Measurements from ENCODE around the gene KCNG3. TPM values are rescaled to one million over a fixed set of nuclear protein-coding genes. Genes with fewer than 3 reads are reported as not detected.

Gene KCNG3
- total and polyA plus RNA-seq, 2 donors from 2014 or later, result 0.19 to 0.88 TPM

GRCh38 chr2:42494355-42495233, 812 bp upstream of the KCNG3 start:
- peaks cover 7% of the 10 kb centered on the region for H3K27me3 ChIP-seq (ENCODE audit: control insufficient read depth, insufficient read depth, low read length)

GRCh38 chr2:42492691-42493467, 903 bp downstream of the KCNG3 start:
- Histone ChIP-seq H3K9me3 (ENCODE audit: control insufficient read depth in 2 of 3, insufficient read depth in 1 of 3, low read length in 3 of 3) (no peaks in the 10 kb centered on the region), H3K36me3 (ENCODE audit: control insufficient read depth in 2 of 3, insufficient read depth in 3 of 3, low read length in 3 of 3) (no peaks in the 10 kb centered on the region), H3K27me3 (ENCODE audit: control insufficient read depth, insufficient read depth, low read length) (peaks cover 7% of the 10 kb centered on the region), H3K27ac (ENCODE audit: low read depth in 2 of 2, low read length in 2 of 2) (no peak overlapping the region), H3K4me1 (ENCODE audit: control insufficient read depth in 2 of 3, insufficient read depth in 2 of 3, low read depth in 1 of 3, low read length in 3 of 3) (no peaks in the 10 kb centered on the region), H3K9ac (ENCODE audit: low read length in 3 of 3) (no peak overlapping the region), H3K4me3 (ENCODE audit: low read length in 3 of 3) (peak overlapping the region in 2 of 3 donors; percentile 23 to 36)
- intact Hi-C loops (cut with DNase I), result no loop called here
- peak; percentile 53 to 74 (median 69) for DNase-seq
- TF ChIP-seq CTCF (IDR thresholded peaks at IDR 0.05; ENCODE audit: borderline replicate concordance, extremely low read depth, insufficient read depth), result no peak
- no peak for FAIRE-seq

More at GRCh38 chr2:42494355-42495233, 812 bp upstream of the KCNG3 start:
- no peak for FAIRE-seq
- Histone ChIP-seq H3K9me3 (ENCODE audit: control insufficient read depth in 2 of 3, insufficient read depth in 1 of 3, low read length in 3 of 3) (no peaks in the 10 kb centered on the region), H3K9ac (ENCODE audit: low read length in 3 of 3) (peak overlapping the region in 2 of 3 donors; percentile 22 to 32), H3K4me1 (ENCODE audit: control insufficient read depth in 2 of 3, insufficient read depth in 2 of 3, low read depth in 1 of 3, low read length in 3 of 3) (no peaks in the 10 kb centered on the region), H3K36me3 (ENCODE audit: control insufficient read depth in 2 of 3, insufficient read depth in 3 of 3, low read length in 3 of 3) (no peaks in the 10 kb centered on the region), H3K4me3 (ENCODE audit: low read length in 3 of 3) (peak overlapping the region; percentile 56 to 64 (median 61)), H3K27ac (ENCODE audit: low read depth in 2 of 2, low read length in 2 of 2) (peak overlapping the region in 1 of 2 donors; percentile 37)
- intact Hi-C loops (cut with DNase I), result no loop called here
- TF ChIP-seq CTCF (IDR thresholded peaks at IDR 0.05; ENCODE audit: borderline replicate concordance, extremely low read depth, insufficient read depth), result peak; percentile 81
- peak; percentile 83 to 94 (median 87) for DNase-seq

- peaks cover 7% of the 10 kb centered on the region for H3K27me3 ChIP-seq (ENCODE audit: control insufficient read depth, insufficient read depth, low read length)
- H3K4me3 ChIP-seq (ENCODE audit: low read length in 3 of 3), result no peak overlapping the region
- intact Hi-C loops (cut with DNase I), result no loop called here
- H3K36me3 ChIP-seq (ENCODE audit: control insufficient read depth in 2 of 3, insufficient read depth in 3 of 3, low read length in 3 of 3), result no peaks in the 10 kb centered on the region
- DNase-seq (no peak), FAIRE-seq (no peak)
- no peaks in the 10 kb centered on the region for H3K4me1 ChIP-seq (ENCODE audit: control insufficient read depth in 2 of 3, insufficient read depth in 2 of 3, low read depth in 1 of 3, low read length in 3 of 3)
- TF ChIP-seq CTCF (IDR thresholded peaks at IDR 0.05; ENCODE audit: borderline replicate concordance, extremely low read depth, insufficient read depth), result no peak
- H3K9ac ChIP-seq (ENCODE audit: low read length in 3 of 3), result no peak overlapping the region
- H3K27ac ChIP-seq (ENCODE audit: low read depth in 2 of 2, low read length in 2 of 2), result no peak overlapping the region
- no peaks in the 10 kb centered on the region for H3K9me3 ChIP-seq (ENCODE audit: control insufficient read depth in 2 of 3, insufficient read depth in 1 of 3, low read length in 3 of 3)
Observed at GRCh38 chr2:42488297-42488696, 5.5 kb downstream of the KCNG3 start.

Data from kidney (tissue), 14 donors.